Measurements from ENCODE around the gene FER1L5.

DNA sequence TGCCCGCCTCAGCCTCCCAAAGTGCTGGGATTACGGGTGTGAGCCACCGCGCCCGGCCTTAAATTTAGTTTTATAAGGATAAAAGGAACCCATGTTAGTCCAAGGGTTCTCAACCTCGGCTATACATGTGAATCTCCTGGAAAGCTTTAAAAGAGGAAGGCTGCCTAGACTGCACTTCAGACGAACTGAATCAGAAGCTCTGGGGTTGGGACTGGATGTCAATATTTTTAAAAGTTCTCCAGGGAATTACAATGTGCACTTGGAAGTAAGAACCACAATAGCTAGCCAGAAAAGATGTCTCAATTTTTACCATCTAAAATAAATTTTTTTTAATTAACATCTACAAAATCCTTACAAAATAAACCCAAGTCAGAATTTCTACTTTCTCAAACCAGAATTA lies 87.2 kb downstream of the FER1L5 start:
- TF ChIP-seq POLR2AphosphoS5 (IDR thresholded peaks at IDR 0.05; ENCODE audit: low read depth) (no peak), GABPA (IDR thresholded peaks at IDR 0.05; ENCODE audit: low read depth) (no peak)
- TF ChIP-seq, protein P1, sequence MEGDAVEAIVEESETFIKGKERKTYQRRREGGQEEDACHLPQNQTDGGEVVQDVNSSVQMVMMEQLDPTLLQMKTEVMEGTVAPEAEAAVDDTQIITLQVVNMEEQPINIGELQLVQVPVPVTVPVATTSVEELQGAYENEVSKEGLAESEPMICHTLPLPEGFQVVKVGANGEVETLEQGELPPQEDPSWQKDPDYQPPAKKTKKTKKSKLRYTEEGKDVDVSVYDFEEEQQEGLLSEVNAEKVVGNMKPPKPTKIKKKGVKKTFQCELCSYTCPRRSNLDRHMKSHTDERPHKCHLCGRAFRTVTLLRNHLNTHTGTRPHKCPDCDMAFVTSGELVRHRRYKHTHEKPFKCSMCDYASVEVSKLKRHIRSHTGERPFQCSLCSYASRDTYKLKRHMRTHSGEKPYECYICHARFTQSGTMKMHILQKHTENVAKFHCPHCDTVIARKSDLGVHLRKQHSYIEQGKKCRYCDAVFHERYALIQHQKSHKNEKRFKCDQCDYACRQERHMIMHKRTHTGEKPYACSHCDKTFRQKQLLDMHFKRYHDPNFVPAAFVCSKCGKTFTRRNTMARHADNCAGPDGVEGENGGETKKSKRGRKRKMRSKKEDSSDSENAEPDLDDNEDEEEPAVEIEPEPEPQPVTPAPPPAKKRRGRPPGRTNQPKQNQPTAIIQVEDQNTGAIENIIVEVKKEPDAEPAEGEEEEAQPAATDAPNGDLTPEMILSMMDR (IDR thresholded peaks at IDR 0.05; ENCODE audit: insufficient read depth, low read length): no peak

All from HL-60 (cell line).